GM23338 (cell line): ENCODE data around the gene MYOM1. TPM values are rescaled to one million over a fixed set of nuclear protein-coding genes. Genes with fewer than 3 reads are reported as not detected.

ENCODE experiments used
- ATAC-seq: fragments of 200-7000 bp; cut with Tn5 transposase; 3 replicates; pipeline ENCODE4 v1.9.1; 2020
- DNase-seq: peaks from one replicate; pipeline ENCODE4 v3.0.0-alpha.2; 2015; ENCODE audit warnings: low spot score
- H2AFZ ChIP-seq: fragments of 200-600 bp; sonication (generic); 2 replicates; pipeline ENCODE4 v1.8.0; 2016; ENCODE audit warnings: antibody characterized with exemption, mild to moderate bottlenecking, moderate library complexity
- H3F3A ChIP-seq: fragments of 200-600 bp; sonication (generic); replicated peaks from 2 replicates; pipeline ENCODE4 v1.8.0; 2017; ENCODE audit warnings: antibody characterized with exemption, mixed run types, low read depth
- H3K27ac ChIP-seq: fragments of 200-600 bp; sonication (generic); 2 replicates; pipeline ENCODE4 v1.6.1; 2016; ENCODE audit warnings: low read depth
- H3K27me3 ChIP-seq: fragments of 200-600 bp; sonication (generic); 2 replicates; pipeline ENCODE4 v1.8.0; 2016; ENCODE audit warnings: mild to moderate bottlenecking, mixed run types, moderate library complexity; ENCODE audit not compliant: insufficient read depth
- H3K36me3 ChIP-seq: fragments of 200-600 bp; sonication (generic); 2 replicates; pipeline ENCODE4 v1.8.0; 2016; ENCODE audit warnings: mild to moderate bottlenecking; ENCODE audit not compliant: insufficient read depth
- H3K4me1 ChIP-seq: fragments of 200-600 bp; sonication (generic); 2 replicates; pipeline ENCODE4 v1.8.0; 2016; ENCODE audit warnings: mild to moderate bottlenecking, moderate library complexity; ENCODE audit not compliant: insufficient read depth
- H3K4me2 ChIP-seq: fragments of 200-600 bp; sonication (generic); 2 replicates; pipeline ENCODE4 v1.7.1; 2017; ENCODE audit warnings: mixed run types
- H3K4me3 ChIP-seq: fragments of 200-600 bp; sonication (generic); 2 replicates; pipeline ENCODE4 v1.6.1; 2016; ENCODE audit warnings: mixed run types
- H3K79me2 ChIP-seq: fragments of 200-600 bp; sonication (generic); replicated peaks from 2 replicates; pipeline ENCODE4 v1.8.0; 2017; ENCODE audit warnings: mild to moderate bottlenecking; ENCODE audit not compliant: insufficient read depth
- H3K9me2 ChIP-seq: fragments of 200-600 bp; sonication (generic); 2 replicates; pipeline ENCODE4 v1.8.0; 2017; ENCODE audit not compliant: insufficient read depth
- H4K20me1 ChIP-seq: fragments of 200-600 bp; sonication (generic); replicated peaks from 2 replicates; pipeline ENCODE4 v1.8.0; 2017; ENCODE audit warnings: mild to moderate bottlenecking; ENCODE audit not compliant: insufficient read depth
- H3K27ac Mint-ChIP-seq: 2 replicates; pipeline ENCODE4 v1.8.0; 2020; ENCODE audit warnings: inconsistent platforms, mild to moderate bottlenecking, moderate library complexity, mixed read lengths
- H3K27me3 Mint-ChIP-seq: 3 replicates; pipeline ENCODE4 v1.8.0; 2022; ENCODE audit warnings: low read depth, mild to moderate bottlenecking, moderate library complexity, mixed read lengths, inconsistent platforms; ENCODE audit not compliant: insufficient read depth, poor library complexity
- H3K36me3 Mint-ChIP-seq: 3 replicates; pipeline ENCODE4 v1.8.0; 2021; ENCODE audit warnings: low read depth, mild to moderate bottlenecking, inconsistent platforms, moderate library complexity, mixed read lengths
- H3K4me1 Mint-ChIP-seq: 3 replicates; pipeline ENCODE4 v1.8.0; 2020; ENCODE audit warnings: mild to moderate bottlenecking, inconsistent platforms, mixed read lengths
- H3K4me3 Mint-ChIP-seq: 3 replicates; pipeline ENCODE4 v1.8.0; 2021; ENCODE audit warnings: moderate library complexity, mild to moderate bottlenecking, inconsistent platforms, mixed read lengths
- H3K9me3 Mint-ChIP-seq: 3 replicates; pipeline ENCODE4 v1.8.0; 2020; ENCODE audit warnings: moderate library complexity, mild to moderate bottlenecking, inconsistent platforms, mixed read lengths
- CREB1 ChIP-seq: fragments of 250-450 bp; sonication (Bioruptor Pico); IDR thresholded peaks from 2 replicates; pipeline ENCODE4 v1.5.0; 2020; ENCODE audit warnings: low read depth, mild to moderate bottlenecking, moderate library complexity
- CTCF ChIP-seq, 2 experiments: fragments of 200-600 bp in 1 of 2; sonication (generic) in 1 of 2; conservative IDR thresholded peaks; 2 replicates each; pipeline versions ENCODE4 v1.5.1 to v1.6.1; 2016 to 2017; ENCODE audit warnings: antibody characterized with exemption in 2 of 2, low read depth in 2 of 2, mild to moderate bottlenecking in 2 of 2, moderate library complexity in 1 of 2
- EZH2 ChIP-seq: fragments of 200-600 bp; sonication (generic); IDR thresholded peaks from one replicate; pipeline ENCODE4 v1.8.0; 2017; ENCODE audit warnings: antibody characterized with exemption, mild to moderate bottlenecking, low read depth; ENCODE audit not compliant: unreplicated experiment
- NANOG ChIP-seq: IDR thresholded peaks from 2 replicates; pipeline ENCODE4 v1.6.1; 2016; ENCODE audit warnings: antibody characterized with exemption, borderline replicate concordance
- REST ChIP-seq: IDR thresholded peaks from one replicate; pipeline ENCODE4 v1.6.1; 2018; ENCODE audit warnings: antibody characterized with exemption; ENCODE audit not compliant: unreplicated experiment
- STAT1 ChIP-seq: IDR thresholded peaks from one replicate; pipeline ENCODE4 v1.6.1; 2016; ENCODE audit warnings: antibody characterized with exemption; ENCODE audit not compliant: unreplicated experiment
- ZNF114 ChIP-seq: fragments of 250-450 bp; sonication (Bioruptor Pico); IDR thresholded peaks from 2 replicates; pipeline ENCODE4 v1.5.0; 2020; ENCODE audit warnings: mild to moderate bottlenecking, moderate library complexity
- ZNF331 ChIP-seq: fragments of 250-450 bp; sonication (Bioruptor Pico); IDR thresholded peaks from 2 replicates; pipeline ENCODE4 v1.5.0; 2020; ENCODE audit warnings: low read depth, mild to moderate bottlenecking, moderate library complexity
- ZNF462 ChIP-seq: fragments of 250-450 bp; sonication (Bioruptor Pico); IDR thresholded peaks from 2 replicates; pipeline ENCODE4 v1.5.0; 2020; ENCODE audit warnings: mild to moderate bottlenecking, moderate library complexity
- polyA plus RNA-seq: library from polyadenylated mRNA; unstranded; fragments of >200 nt; fragmentation: Nextera tagmentation; extraction: Ambion mirVana; gene quantifications from 2 replicates; pipeline ENCODE4 v1.2.1, GENCODE V29; 2016
- total RNA-seq: library from RNA; depleted of rRNA; stranded (reverse); fragments of >200 nt; shearing (Covaris generic); gene quantifications from 2 replicates; pipeline ENCODE4 v1.2.3, GENCODE V29; 2014

MYOM1 gene
- total and polyA plus RNA-seq, 2 experiments from 2014 or later, result 0.27 to 0.38 TPM

- Mint-ChIP-seq H3K27ac (no peak overlapping the region), H3K36me3 (no peaks in the 10 kb centered on the region), H3K9me3 (no peaks in the 10 kb centered on the region), H3K4me3 (no peak overlapping the region), H3K27me3 (no peaks in the 10 kb centered on the region), H3K4me1 (no peaks in the 10 kb centered on the region)
- H3K4me1 ChIP-seq, result no peaks in the 10 kb centered on the region
- H3K4me2 ChIP-seq, result no peak overlapping the region
- DNase-seq (no peak), ATAC-seq (no peak)
- H3K27ac ChIP-seq, result no peak overlapping the region
- H3K9me2 ChIP-seq, result no peaks in the 10 kb centered on the region
- H3K79me2 ChIP-seq, result no peaks in the 10 kb centered on the region
- no peak for TF ChIP-seq STAT1
- H3K27me3 ChIP-seq, result peaks cover 21% of the 10 kb centered on the region
- H3K4me3 ChIP-seq, result no peak overlapping the region
- H3F3A ChIP-seq, result no peaks in the 10 kb centered on the region
- H2AFZ ChIP-seq, result no peak overlapping the region
- no peaks in the 10 kb centered on the region for H3K36me3 ChIP-seq
- no peaks in the 10 kb centered on the region; the same call in 1 of the 2 replicates for H4K20me1 ChIP-seq
Measured at GRCh38 chr18:3104190-3105054, 115.3 kb downstream of the MYOM1 start.

GRCh38 chr18:3103576-3103975 lies 116.2 kb downstream of the MYOM1 start:
- Mint-ChIP-seq H3K36me3 (no peaks in the 10 kb centered on the region), H3K27ac (no peak overlapping the region), H3K4me1 (no peaks in the 10 kb centered on the region), H3K27me3 (no peaks in the 10 kb centered on the region), H3K4me3 (no peak overlapping the region), H3K9me3 (no peaks in the 10 kb centered on the region)
- H3K4me2 ChIP-seq, result no peak overlapping the region
- H3K27ac ChIP-seq, result no peak overlapping the region
- no peaks in the 10 kb centered on the region for H3F3A ChIP-seq
- H3K9me2 ChIP-seq, result no peaks in the 10 kb centered on the region
- no peaks in the 10 kb centered on the region for H3K36me3 ChIP-seq
- H3K27me3 ChIP-seq, result peaks cover 12% of the 10 kb centered on the region
- no peak overlapping the region for H3K4me3 ChIP-seq
- H4K20me1 ChIP-seq, result no peaks in the 10 kb centered on the region; the same call in 1 of the 2 replicates
- no peaks in the 10 kb centered on the region for H3K4me1 ChIP-seq
- no peak for ATAC-seq
- no peak overlapping the region for H2AFZ ChIP-seq
- no peak for DNase-seq
- no peaks in the 10 kb centered on the region for H3K79me2 ChIP-seq
- TF ChIP-seq CTCF (conservative IDR thresholded peaks at IDR 0.05; ENCODE audit: low read depth in 2 of 2), result no peak
- no peak for TF ChIP-seq NANOG
- no peak for TF ChIP-seq STAT1
- TF ChIP-seq ZNF462 (CRISPR knock-in tag), result no peak
- TF ChIP-seq EZH2, result no peak
- no peak for TF ChIP-seq REST
- no peak for TF ChIP-seq ZNF331
- no peak for TF ChIP-seq ZNF114 (CRISPR knock-in tag)
- TF ChIP-seq CREB1, result no peak
